GM21723 (cell line): Measurements from ENCODE around the gene MTA3.

ENCODE experiments used
- ATAC-seq: cut with Tn5 transposase; IDR thresholded peaks from one replicate; pipeline ENCODE4 v1.9.1; 2021; ENCODE audit warnings: mild to moderate bottlenecking, moderate library complexity; ENCODE audit not compliant: unreplicated experiment

The MTA3 gene

GRCh38 chr2:42658306-42658705 lies 89.9 kb downstream of the MTA3 start:
- no peak for ATAC-seq

- ATAC-seq, result no peak
Observed at GRCh38 chr2:42659609-42660008, 91.2 kb downstream of the MTA3 start.

DNA sequence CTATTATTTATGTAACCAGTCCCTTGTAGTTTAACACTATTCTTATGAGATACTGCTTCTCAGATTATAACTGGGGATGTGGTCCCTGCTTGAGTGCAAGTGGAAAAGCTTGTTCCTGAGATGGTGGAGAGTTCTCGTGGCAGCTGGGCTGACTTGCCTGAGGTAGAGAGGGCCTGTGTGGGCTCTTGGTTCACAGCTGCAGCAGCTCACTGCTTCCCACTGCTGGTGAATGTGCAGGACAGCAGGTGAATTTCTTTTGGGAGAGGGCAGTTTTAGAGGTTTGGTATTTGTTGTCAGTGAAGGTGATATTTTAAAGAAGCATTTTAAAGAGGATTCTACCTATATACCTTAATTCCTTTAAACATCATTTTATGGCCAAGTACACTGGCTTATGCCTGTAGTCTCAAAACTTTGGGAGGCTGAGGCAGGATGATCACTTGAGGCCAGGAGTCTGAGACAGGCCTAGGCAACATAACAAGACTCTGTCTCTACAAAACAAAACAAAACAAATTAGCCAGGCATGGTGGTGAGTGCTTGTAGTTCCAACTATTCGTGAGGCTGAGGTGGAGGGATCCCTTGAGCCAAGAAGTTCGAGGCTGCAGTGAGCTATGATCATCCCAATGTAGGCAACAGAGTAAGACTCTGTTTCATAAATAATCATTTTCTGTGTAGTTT lies 94.8 kb downstream of the MTA3 start:
- peak; percentile 86 for ATAC-seq

DNA sequence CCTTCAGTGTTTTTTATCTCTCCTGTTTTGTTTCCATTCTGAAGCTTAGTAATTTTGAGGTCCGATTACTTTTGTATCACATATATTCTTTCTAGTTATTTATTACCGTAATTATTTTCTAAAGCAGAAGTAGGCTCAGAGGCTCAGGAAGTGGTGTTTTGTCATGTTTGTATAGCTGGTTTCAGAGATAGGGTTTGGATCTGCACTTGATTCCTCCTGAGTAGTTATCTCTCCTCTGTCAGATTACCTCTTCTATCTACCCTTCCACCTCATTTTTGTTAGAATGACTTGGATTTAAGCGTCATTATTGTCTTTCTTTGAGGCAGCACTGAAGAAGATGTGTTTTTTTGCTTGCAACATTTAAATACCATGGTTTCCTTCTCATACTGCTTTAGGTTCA lies 95.4 kb downstream of the MTA3 start:
- ATAC-seq, result no peak

GRCh38 chr2:42673989-42674579 lies 105.7 kb downstream of the MTA3 start:
- ATAC-seq, result no peak

DNA sequence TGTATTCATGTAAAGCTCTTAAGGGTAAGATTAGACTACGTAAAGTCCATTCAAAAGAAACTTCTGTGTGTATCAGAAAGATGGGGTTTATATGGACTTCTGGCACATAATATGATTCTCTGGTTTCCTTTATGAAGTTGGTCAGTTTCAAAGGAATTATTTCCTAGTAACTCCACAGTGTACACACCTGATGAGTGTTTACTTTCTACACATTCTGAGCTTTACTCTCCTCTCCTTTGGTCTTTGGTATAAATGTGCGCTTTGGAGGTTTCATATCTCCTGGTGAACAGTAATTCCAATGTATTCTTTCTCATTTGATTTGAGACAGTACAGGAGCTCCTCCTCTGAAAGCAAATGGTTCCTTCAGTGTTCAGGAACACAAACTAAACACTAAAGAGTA lies 107.4 kb downstream of the MTA3 start:
- no peak for ATAC-seq

DNA sequence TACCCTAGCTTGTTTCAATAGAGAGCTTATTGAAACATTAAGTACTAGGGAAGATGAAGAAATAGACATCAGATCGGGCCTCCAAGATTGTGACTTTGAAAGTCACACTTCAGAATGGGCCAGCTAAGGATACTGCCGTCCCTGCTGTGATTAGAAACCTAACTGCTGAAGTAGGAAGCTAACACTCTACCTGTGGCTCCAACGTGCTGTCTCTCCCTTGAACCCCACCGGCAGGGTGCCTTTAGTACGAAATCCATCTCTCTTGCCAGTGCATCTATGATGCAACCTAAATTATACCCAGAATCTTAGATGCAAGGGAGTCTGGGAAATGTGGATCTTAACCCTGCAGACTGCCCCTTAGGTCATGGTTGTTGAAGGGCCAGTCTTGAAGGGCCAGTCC lies 116.9 kb downstream of the MTA3 start:
- no peak for ATAC-seq

- ATAC-seq, result no peak
Observed at GRCh38 chr2:42693013-42693615, 124.7 kb downstream of the MTA3 start.

DNA sequence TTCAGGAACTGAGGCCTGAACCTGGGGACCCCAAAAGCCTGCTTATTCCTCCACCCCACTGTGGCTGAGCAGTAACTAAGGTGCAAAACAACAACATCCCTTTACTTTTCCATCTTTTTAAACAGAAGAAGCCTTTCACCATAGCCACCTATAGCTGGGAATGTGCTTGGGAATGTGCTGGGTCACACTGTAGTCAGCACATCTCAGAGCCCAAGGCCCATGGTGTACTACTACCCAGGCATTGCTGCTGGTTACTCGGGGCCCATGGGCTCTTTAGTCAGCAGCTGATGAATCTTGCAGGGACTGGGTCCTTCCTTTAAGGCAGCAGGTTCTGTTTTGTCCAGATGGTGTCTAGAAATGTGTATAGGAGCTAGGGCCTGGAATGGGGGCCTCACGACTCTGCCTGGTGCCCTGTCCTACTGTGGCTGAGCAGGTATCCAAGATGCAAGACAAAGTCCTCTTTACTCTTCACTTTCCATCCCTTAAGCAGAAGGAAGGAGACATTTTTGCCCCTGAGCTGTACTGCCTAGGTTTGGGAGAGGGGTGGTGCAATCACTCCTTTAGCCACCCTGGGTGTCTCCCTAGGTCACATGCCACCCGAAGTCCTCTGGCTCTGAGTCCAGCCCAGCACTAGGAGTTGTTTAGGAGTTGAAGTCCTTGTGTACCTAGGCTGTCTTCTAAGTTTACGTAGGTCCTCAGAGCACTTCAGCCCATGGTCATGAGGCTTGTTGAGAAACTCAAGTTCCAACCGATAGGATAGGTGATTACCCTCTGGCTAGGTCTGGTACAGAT lies 125.5 kb downstream of the MTA3 start:
- no peak for ATAC-seq

DNA sequence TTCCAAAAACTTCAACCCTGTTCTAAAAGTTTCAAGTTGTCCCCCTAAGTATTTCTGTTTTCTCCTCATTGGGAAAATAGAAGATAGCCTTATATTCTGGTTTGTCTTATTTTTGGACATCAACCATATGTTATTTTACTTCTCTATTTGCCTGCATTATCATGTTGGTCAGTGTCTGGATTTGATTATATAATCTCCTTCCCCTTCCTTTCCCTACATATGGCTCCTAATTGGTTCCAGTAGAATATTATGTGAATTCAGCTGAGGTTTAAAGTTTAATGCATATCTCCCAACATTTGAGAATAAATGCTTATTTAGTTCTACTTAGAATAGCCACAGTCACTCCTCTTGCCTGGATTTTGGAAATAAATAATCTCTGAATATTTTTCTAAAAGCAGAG lies 128.6 kb downstream of the MTA3 start:
- no peak for ATAC-seq

DNA sequence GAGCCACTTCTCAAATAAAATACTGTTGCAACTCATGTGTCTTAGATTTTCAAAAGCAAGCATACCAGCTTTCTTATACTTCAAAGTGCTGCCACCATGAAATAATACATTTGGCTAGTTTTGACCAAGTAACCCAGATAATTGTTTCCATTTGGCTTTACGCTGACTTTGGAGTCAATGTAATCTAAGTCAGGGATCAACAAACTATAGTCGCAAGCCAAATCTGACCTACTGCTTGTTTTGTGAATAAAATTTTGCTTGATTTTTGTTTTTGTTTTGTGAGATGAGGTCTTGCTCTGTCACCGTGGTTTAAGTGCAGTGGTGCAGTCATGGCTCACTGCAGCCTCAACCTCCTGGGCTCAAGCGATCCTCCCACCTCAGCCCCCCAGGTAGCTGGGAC lies 130.5 kb downstream of the MTA3 start:
- ATAC-seq, result no peak

- ATAC-seq, result no peak
Observed at GRCh38 chr2:42706836-42707235, 138.4 kb downstream of the MTA3 start.

GRCh38 chr2:42708179-42708578 lies 139.7 kb downstream of the MTA3 start:
- ATAC-seq, result no peak

DNA sequence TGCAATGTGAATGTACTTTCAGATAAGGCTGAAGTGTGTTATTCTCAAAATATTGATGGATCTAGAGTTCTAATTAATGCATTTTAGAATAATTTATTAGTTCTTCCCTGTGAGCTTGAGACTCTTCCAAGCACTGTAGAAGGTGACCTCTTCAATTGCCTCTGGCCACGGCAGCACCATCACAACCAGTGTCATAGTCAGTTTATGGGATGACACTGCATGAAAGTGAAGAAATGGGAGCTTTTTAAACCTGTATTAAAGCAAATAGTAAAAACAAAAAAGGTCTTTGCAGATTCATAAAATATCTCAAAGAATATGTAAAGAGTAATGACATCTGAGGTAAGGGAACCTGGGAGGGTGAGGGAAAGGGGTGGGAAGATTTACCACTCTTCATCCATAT lies 143.5 kb downstream of the MTA3 start:
- no peak for ATAC-seq

GRCh38 chr2:42712934-42713333 lies 144.5 kb downstream of the MTA3 start:
- no peak for ATAC-seq

GRCh38 chr2:42713920-42714319 lies 145.5 kb downstream of the MTA3 start:
- no peak for ATAC-seq

- no peak for ATAC-seq
Observed at GRCh38 chr2:42714686-42715085, 146.3 kb downstream of the MTA3 start.

GRCh38 chr2:42721898-42722297 lies 153.5 kb downstream of the MTA3 start:
- peak; percentile 9 for ATAC-seq

DNA sequence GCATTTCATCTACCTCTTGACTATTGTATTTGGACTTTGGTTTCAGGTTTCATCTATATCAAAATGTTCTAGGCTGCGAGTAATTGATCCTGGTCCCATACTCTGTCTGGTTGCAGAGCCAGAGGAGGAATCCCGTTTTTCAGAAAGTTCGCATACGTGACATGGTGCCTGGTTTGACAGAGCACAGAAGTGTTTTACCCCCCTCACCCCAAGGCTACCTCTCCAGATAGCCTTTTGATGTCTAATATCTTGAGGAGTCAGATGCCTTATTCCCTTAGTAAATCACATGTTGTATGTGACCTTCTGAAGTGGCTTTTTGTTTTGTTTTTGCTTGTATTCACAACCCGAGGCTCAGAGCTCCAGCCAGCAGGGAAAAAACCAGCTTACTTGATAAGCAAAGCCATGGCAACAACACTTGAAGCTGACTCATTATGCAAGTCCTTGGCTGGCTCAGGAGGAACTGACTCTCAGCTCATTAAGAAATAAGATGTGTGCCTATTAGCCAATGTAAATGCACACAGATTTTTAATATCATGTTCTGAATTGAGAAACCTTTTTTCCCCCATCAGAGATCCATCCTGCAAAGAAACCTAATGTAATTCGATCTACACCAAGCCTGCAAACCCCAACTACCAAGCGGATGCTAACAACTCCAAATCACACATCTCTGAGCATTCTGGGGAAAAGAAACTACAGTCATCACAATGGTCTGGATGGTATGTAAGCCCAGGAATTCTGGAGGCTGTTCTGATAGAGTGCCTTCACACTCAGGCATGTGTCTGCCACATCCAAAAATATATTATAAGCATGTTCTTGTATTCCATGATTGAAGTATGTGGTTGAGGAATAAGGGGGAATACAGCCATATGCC lies 154.1 kb downstream of the MTA3 start:
- ATAC-seq, result peak; percentile 98

GRCh38 chr2:42723465-42723864 lies 155.0 kb downstream of the MTA3 start:
- no peak for ATAC-seq

DNA sequence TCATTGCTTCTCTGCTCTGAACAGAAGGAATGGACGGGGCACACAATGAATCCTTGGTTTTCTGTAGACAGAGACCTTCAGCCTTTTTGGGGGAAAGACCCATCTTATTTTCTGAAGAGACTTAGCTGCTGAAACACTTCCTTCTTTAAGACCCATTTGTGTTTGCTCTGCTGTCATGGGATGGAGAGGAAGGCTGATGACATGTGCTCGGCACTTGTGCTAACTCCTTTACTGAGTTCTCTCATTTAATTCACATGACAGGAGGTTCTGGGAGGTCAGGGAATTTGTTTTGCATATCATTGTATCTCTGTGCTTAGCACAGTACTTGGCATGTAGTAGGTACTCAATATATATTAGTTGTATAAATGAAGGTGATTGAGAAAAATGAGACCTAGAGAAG lies 156.5 kb downstream of the MTA3 start:
- ATAC-seq, result no peak
